IMR-90 (cell line): ENCODE data around the gene CHMP4A. TPM values are rescaled to one million over a fixed set of nuclear protein-coding genes. Genes with fewer than 3 reads are reported as not detected.

Experiments
- ATAC-seq: fragments of 200-7000 bp; cut with Tn5 transposase; 2 replicates; pipeline ENCODE4 v1.9.1; 2020; ENCODE audit warnings: low read depth, mild to moderate bottlenecking, moderate library complexity
- BruUV-seq: library from RNA; stranded (reverse); fragments of 400-500 nt; replicated peaks from 2 replicates; lab custom pipeline; 2021; lab: Mats Ljungman, UMichigan
- CTCF ChIA-PET: fragments of 300-600 bp; formaldehyde crosslinking; extraction: SDS; loops from one replicate; lab custom pipeline; 2021; ENCODE audit warnings: antibody characterized with exemption; lab: Yijun Ruan, JAX
- POLR2A ChIA-PET: fragments of 300-600 bp; sonication (Branson Sonifier 250); formaldehyde crosslinking; loops from one replicate; lab custom pipeline; 2022; ENCODE audit warnings: antibody characterized with exemption; ENCODE audit not compliant: unreplicated experiment; lab: Charles Lee
- DNase-seq: peaks from one replicate; pipeline ENCODE4 v3.0.0; 2013
- H2AFZ ChIP-seq: replicated peaks from 2 replicates; pipeline ENCODE3; 2013; ENCODE audit warnings: low read length, mild to moderate bottlenecking; ENCODE audit not compliant: poor library complexity
- H2AK5ac ChIP-seq: 2 replicates; pipeline ENCODE4 v1.6.1; 2013; ENCODE audit warnings: low read depth, low read length, inconsistent platforms
- H2AK9ac ChIP-seq: replicated peaks from 2 replicates; pipeline ENCODE3; 2013; ENCODE audit warnings: mild to moderate bottlenecking, low read depth, low read length, moderate library complexity; ENCODE audit not compliant: poor library complexity
- H2BK120ac ChIP-seq: 2 replicates; pipeline ENCODE4 v1.6.1; 2013; ENCODE audit warnings: low read depth, low read length, inconsistent platforms
- H2BK15ac ChIP-seq: 3 replicates; pipeline ENCODE4 v1.6.1; 2013; ENCODE audit warnings: low read depth, low read length, inconsistent platforms
- H2BK20ac ChIP-seq: 2 replicates; pipeline ENCODE4 v1.6.1; 2013; ENCODE audit warnings: low read depth, mild to moderate bottlenecking, inconsistent platforms, low read length, moderate library complexity
- H2BK5ac ChIP-seq: 2 replicates; pipeline ENCODE4 v1.6.1; 2013; ENCODE audit warnings: mild to moderate bottlenecking, low read depth, low read length, inconsistent platforms; ENCODE audit not compliant: poor library complexity, severe bottlenecking
- H3K14ac ChIP-seq: replicated peaks from 2 replicates; pipeline ENCODE4 v1.6.1; 2013; ENCODE audit warnings: low read depth, low read length, inconsistent platforms
- H3K18ac ChIP-seq: 2 replicates; pipeline ENCODE4 v1.6.1; 2013; ENCODE audit warnings: low read depth, low read length, control low read depth
- H3K23ac ChIP-seq: 2 replicates; pipeline ENCODE4 v1.6.1; 2013; ENCODE audit warnings: low read depth, low read length, inconsistent platforms
- H3K27ac ChIP-seq: 2 replicates; pipeline ENCODE4 v1.5.1; 2013; ENCODE audit warnings: mild to moderate bottlenecking, control low read depth, low read length; ENCODE audit not compliant: insufficient read depth
- H3K27me3 ChIP-seq: 2 replicates; pipeline ENCODE4 v1.6.1; 2013; ENCODE audit warnings: low read length; ENCODE audit not compliant: control insufficient read depth, insufficient read depth
- H3K36me3 ChIP-seq: 2 replicates; pipeline ENCODE4 v1.6.1; 2013; ENCODE audit warnings: low read length, mixed read lengths; ENCODE audit not compliant: control insufficient read depth, insufficient read depth
- H3K4ac ChIP-seq: 2 replicates; pipeline ENCODE4 v1.6.1; 2013; ENCODE audit warnings: low read depth, low read length, inconsistent platforms
- H3K4me1 ChIP-seq: 2 replicates; pipeline ENCODE4 v1.6.1; 2013; ENCODE audit warnings: low read length, mixed read lengths; ENCODE audit not compliant: control insufficient read depth, insufficient read depth
- H3K4me2 ChIP-seq: 2 replicates; pipeline ENCODE4 v1.6.1; 2013; ENCODE audit warnings: low read depth, mild to moderate bottlenecking, control low read depth, low read length, moderate library complexity
- H3K4me3 ChIP-seq: 2 replicates; pipeline ENCODE4 v1.5.1; 2013; ENCODE audit warnings: low read depth, mild to moderate bottlenecking, control low read depth, low read length, moderate library complexity; ENCODE audit not compliant: insufficient read depth
- H3K56ac ChIP-seq: 2 replicates; pipeline ENCODE4 v1.6.1; 2013; ENCODE audit warnings: low read length, inconsistent platforms; ENCODE audit not compliant: insufficient read depth; ENCODE audit errors: extremely low read depth
- H3K79me1 ChIP-seq, 2 experiments: 2 replicates each; pipeline ENCODE4 v1.6.1; 2013; ENCODE audit warnings: low read length in 2 of 2, inconsistent platforms in 1 of 2, low read depth in 1 of 2
- H3K9ac ChIP-seq: 2 replicates; pipeline ENCODE4 v1.6.1; 2013; ENCODE audit warnings: low read depth, low read length, control low read depth
- H3K9me1 ChIP-seq: 2 replicates; pipeline ENCODE4 v1.6.1; 2013; ENCODE audit warnings: low read length, inconsistent platforms; ENCODE audit not compliant: insufficient read depth
- H3K9me3 ChIP-seq: 2 replicates; pipeline ENCODE4 v1.6.1; 2013; ENCODE audit warnings: low read length; ENCODE audit not compliant: control insufficient read depth, insufficient read depth
- H4K20me1 ChIP-seq: 2 replicates; pipeline ENCODE4 v1.6.1; 2013; ENCODE audit warnings: low read length, inconsistent platforms; ENCODE audit not compliant: insufficient read depth
- H4K5ac ChIP-seq: 2 replicates; pipeline ENCODE4 v1.6.1; 2013; ENCODE audit warnings: mild to moderate bottlenecking, low read depth, low read length, control low read depth
- H4K8ac ChIP-seq, 2 experiments: 2 replicates each; pipeline ENCODE4 v1.6.1; 2013; ENCODE audit warnings: low read depth in 2 of 2, low read length in 2 of 2, control low read depth in 1 of 2, inconsistent platforms in 1 of 2
- H4K91ac ChIP-seq: 2 replicates; pipeline ENCODE4 v1.6.1; 2013; ENCODE audit warnings: low read depth, low read length, inconsistent platforms; ENCODE audit not compliant: insufficient read depth
- CTCF ChIP-seq: conservative IDR thresholded peaks from 2 replicates; pipeline ENCODE4 v1.5.1; 2012; ENCODE audit warnings: mild to moderate bottlenecking, low read depth, low read length, improper control_type of control experiment
- ELK1 ChIP-seq: fragments of 150-350 bp; IDR thresholded peaks from 2 replicates; pipeline ENCODE4 v1.6.1; 2016; ENCODE audit warnings: low read depth, mild to moderate bottlenecking, low read length, moderate library complexity, borderline replicate concordance
- NFE2L2 ChIP-seq: fragments of 150-350 bp; IDR thresholded peaks from 2 replicates; pipeline ENCODE4 v1.6.1; 2016; ENCODE audit warnings: low read depth, mild to moderate bottlenecking, low read length
- WGBS, 2 experiments: methylation state at CpG; one replicate each; pipeline versions ENCODE4 v1.1.5 to v1.1.7; 2013; ENCODE audit warnings: missing lambda C conversion rate in 2 of 2; ENCODE audit not compliant: insufficient read length in 1 of 2; ENCODE audit errors: extremely low coverage in 2 of 2; 5-methylcytosine and 5-hydroxymethylcytosine counted together
- dilution Hi-C: fragments of 300-500 bp; cut with HindIII; formaldehyde crosslinking; loops from one replicate; pipeline ENCODE4 v1.14.3; 2018; ENCODE audit warnings: low sequenced_read_pairs; ENCODE audit not compliant: unreplicated experiment
- in situ Hi-C: fragments of 300-500 bp; cut with MboI; formaldehyde crosslinking; loops from 3 replicates; pipeline ENCODE4 v1.14.3; 2019; ENCODE audit warnings: low sequenced_read_pairs, inconsistent platforms, mixed read lengths
- intact Hi-C: fragments of 100-400 bp; cut with micrococcal nuclease; formaldehyde crosslinking; loops from 2 replicates; pipeline ENCODE4 v1.10.0; 2022
- polyA plus RNA-seq, 3 experiments: library from polyadenylated mRNA; depleted of rRNA; stranded (reverse); fragments of >200 nt; gene quantifications; 2 replicates each; pipeline ENCODE4 v1.2.3, GENCODE V29; 2012; ENCODE audit warnings: low replicate concordance in 1 of 3
- total RNA-seq: library from RNA; depleted of rRNA; stranded (reverse); fragments of >200 nt; gene quantifications from 2 replicates; pipeline ENCODE4 v1.2.3, GENCODE V29; 2012

The CHMP4A gene
- total and polyA plus RNA-seq, 2 of the 4 experiments (the other 2 are of a cell fraction): 22.0 to 63.8 TPM

- H2BK15ac ChIP-seq: no peak overlapping the region
- POLR2A ChIA-PET: no interaction called here
- peaks cover 5% of the 10 kb centered on the region for H3K4me1 ChIP-seq
- H3K14ac ChIP-seq: no peak overlapping the region
- H2AK5ac ChIP-seq: no peak overlapping the region
- no peak overlapping the region for H2BK5ac ChIP-seq
- no peak for TF ChIP-seq CTCF
- TF ChIP-seq NFE2L2: no peak
- TF ChIP-seq ELK1: no peak
- H3K4me2 ChIP-seq: no peak overlapping the region
- no peak overlapping the region for H3K56ac ChIP-seq
- no peak for ATAC-seq
- no peak overlapping the region for H2BK120ac ChIP-seq
- no peaks in the 10 kb centered on the region for H4K20me1 ChIP-seq
- peaks cover 9% of the 10 kb centered on the region for H3K9me1 ChIP-seq
- no peak overlapping the region for H2AK9ac ChIP-seq
- no peak overlapping the region for H4K8ac ChIP-seq
- 100% methylated on average over 1 of the region's 5 CpGs; no CpG with 5 or more reads in 1 of the 2 experiments for WGBS, 2 experiments
- H3K4ac ChIP-seq: no peak overlapping the region
- H3K36me3 ChIP-seq: peaks cover 51% of the 10 kb centered on the region
- no peaks in the 10 kb centered on the region for H3K27me3 ChIP-seq
- peaks cover 12 to 40% of the 10 kb centered on the region in 2 experiments; a peak in 3 of 4 replicates for H3K79me1 ChIP-seq
- H2AFZ ChIP-seq: peak overlapping the region; percentile 17
- no peaks in the 10 kb centered on the region for H3K9me3 ChIP-seq
- no TSS peak for BruUV-seq
- no peak overlapping the region for H3K9ac ChIP-seq
- H3K4me3 ChIP-seq: no peak overlapping the region
- H2BK20ac ChIP-seq: no peak overlapping the region
- CTCF ChIA-PET: interaction anchor here (0.9 kb wide), 1 partner anchor 12 kb away, joined by 3 read pairs; no protein-coding TSS in a partner anchor
- intact Hi-C loops: no loop called here
- no peak overlapping the region for H3K27ac ChIP-seq
- H3K23ac ChIP-seq: no peak overlapping the region
- dilution Hi-C loops: no loop called here
- H3K18ac ChIP-seq: no peak overlapping the region
- no peak overlapping the region for H4K5ac ChIP-seq
- in situ Hi-C loops: no loop called here
- no peak overlapping the region for H4K91ac ChIP-seq
- DNase-seq: no peak
These were observed 47.5 kb downstream of the CHMP4A start for GRCh38 chr14:24165785-24166184.
